ENCODE measurements around the gene TTC39C. TPM values are rescaled to one million over a fixed set of nuclear protein-coding genes. Genes with fewer than 3 reads are reported as not detected.

TTC39C gene
- polyA plus RNA-seq, 3 donors, result 4.3 to 29.5 (median 8.3) TPM

- WGBS (ENCODE audit: insufficient coverage), result no CpG with 5 or more reads among the region's 4 CpGs
- H3K27ac Mint-ChIP-seq, result no peak overlapping the region
- peaks cover 10% of the 10 kb centered on the region for H3K4me1 Mint-ChIP-seq
- no peak for DNase-seq
- peaks cover 0 to 4% (median 0%) of the 10 kb centered on the region in 7 donors for H3K9me3 Mint-ChIP-seq
- peaks cover 54% of the 10 kb centered on the region for H4K20me1 ChIP-seq (ENCODE audit: insufficient read depth, low read length)
- no peak overlapping the region for H2AFZ ChIP-seq (ENCODE audit: insufficient read depth, low read depth, low read length, poor library complexity, severe bottlenecking)
- no peak overlapping the region for H3K4me3 ChIP-seq (replicated peaks in 1 of 3; ENCODE audit: low read depth in 2 of 3, low read length in 3 of 3)
- H3K9me3 ChIP-seq (replicated peaks in 1 of 2; ENCODE audit: control insufficient read depth in 1 of 2, insufficient read depth in 1 of 2, low read length in 2 of 2), result no peaks in the 10 kb centered on the region
- no peaks in the 10 kb centered on the region for H3K27me3 ChIP-seq (ENCODE audit: control insufficient read depth in 2 of 2, insufficient read depth in 2 of 2, low read length in 2 of 2)
- no peak overlapping the region for H3K4me2 ChIP-seq (replicated peaks; ENCODE audit: extremely low read depth, low read length, poor library complexity, severe bottlenecking)
- H3K4me3 Mint-ChIP-seq, result no peak overlapping the region
- H3K36me3 ChIP-seq (replicated peaks in 1 of 2; ENCODE audit: control insufficient read depth in 1 of 2, insufficient read depth in 2 of 2, low read length in 2 of 2), result peaks cover 0 to 8% of the 10 kb centered on the region in 2 donors
- intact Hi-C loops (cut with micrococcal nuclease), result no loop called here
- H3K36me3 Mint-ChIP-seq, result peaks cover 10 to 15% of the 10 kb centered on the region in 2 donors
- H3K9ac ChIP-seq (ENCODE audit: insufficient read depth, low read length, poor library complexity, severe bottlenecking), result no peak overlapping the region
- H3K27me3 Mint-ChIP-seq (ENCODE audit: low read depth in 3 of 3), result peaks cover 0 to 1% (median 0%) of the 10 kb centered on the region in 3 donors
- H3K79me2 ChIP-seq (ENCODE audit: insufficient read depth, low read length), result peaks cover 100% of the 10 kb centered on the region
- H3K27ac ChIP-seq (ENCODE audit: low read depth in 1 of 2, low read length in 2 of 2), result peak overlapping the region in 1 of 2 donors; percentile 34
- no peak for TF ChIP-seq CTCF (IDR thresholded peaks at IDR 0.05)
- no peaks in the 10 kb centered on the region for H3K4me1 ChIP-seq (ENCODE audit: control insufficient read depth in 1 of 2, insufficient read depth in 2 of 2, low read length in 2 of 2)
Observed at GRCh38 chr18:24054130-24054529, 39.6 kb downstream of the TTC39C start.

- Mint-ChIP-seq H3K27me3 (ENCODE audit: low read depth in 3 of 3) (peaks cover 0 to under 1% (median 0%) of the 10 kb centered on the region in 3 donors), H3K36me3 (peaks cover 10 to 11% of the 10 kb centered on the region in 2 donors), H3K4me3 (no peak overlapping the region), H3K4me1 (peaks cover 9% of the 10 kb centered on the region), H3K27ac (no peak overlapping the region), H3K9me3 (peaks cover 0 to 4% (median 0%) of the 10 kb centered on the region in 7 donors)
- no peak overlapping the region for H3K9ac ChIP-seq (ENCODE audit: insufficient read depth, low read length, poor library complexity, severe bottlenecking)
- no peak overlapping the region for H3K4me2 ChIP-seq (replicated peaks; ENCODE audit: extremely low read depth, low read length, poor library complexity, severe bottlenecking)
- H4K20me1 ChIP-seq (ENCODE audit: insufficient read depth, low read length), result peaks cover 60% of the 10 kb centered on the region
- H2AFZ ChIP-seq (ENCODE audit: insufficient read depth, low read depth, low read length, poor library complexity, severe bottlenecking), result no peak overlapping the region
- peaks cover 0 to 8% of the 10 kb centered on the region in 2 donors for H3K36me3 ChIP-seq (replicated peaks in 1 of 2; ENCODE audit: control insufficient read depth in 1 of 2, insufficient read depth in 2 of 2, low read length in 2 of 2)
- peaks cover 0 to under 1% of the 10 kb centered on the region in 2 donors for H3K4me1 ChIP-seq (ENCODE audit: control insufficient read depth in 1 of 2, insufficient read depth in 2 of 2, low read length in 2 of 2)
- no peak for TF ChIP-seq CTCF (IDR thresholded peaks at IDR 0.05)
- H3K4me3 ChIP-seq (replicated peaks in 1 of 3; ENCODE audit: low read depth in 2 of 3, low read length in 3 of 3), result no peak overlapping the region
- DNase-seq, result no peak
- H3K79me2 ChIP-seq (ENCODE audit: insufficient read depth, low read length), result peaks cover 100% of the 10 kb centered on the region
- no peaks in the 10 kb centered on the region for H3K9me3 ChIP-seq (replicated peaks in 1 of 2; ENCODE audit: control insufficient read depth in 1 of 2, insufficient read depth in 1 of 2, low read length in 2 of 2)
- WGBS (ENCODE audit: insufficient coverage), result no CpG with 5 or more reads among the region's 3 CpGs
- H3K27me3 ChIP-seq (ENCODE audit: control insufficient read depth in 2 of 2, insufficient read depth in 2 of 2, low read length in 2 of 2), result no peaks in the 10 kb centered on the region
- intact Hi-C loops (cut with micrococcal nuclease), result no loop called here
- no peak overlapping the region for H3K27ac ChIP-seq (ENCODE audit: low read depth in 1 of 2, low read length in 2 of 2)
Observed at GRCh38 chr18:24055009-24055804, 40.7 kb downstream of the TTC39C start.

Measured in CD14-positive monocyte (primary cell).